IMR-90 (cell line): Measurements from ENCODE around the gene ALCAM. TPM values are rescaled to one million over a fixed set of nuclear protein-coding genes. Genes with fewer than 3 reads are reported as not detected.

Source experiments
- ATAC-seq: fragments of 200-7000 bp; cut with Tn5 transposase; 2 replicates; pipeline ENCODE4 v1.9.1; 2020; ENCODE audit warnings: low read depth, mild to moderate bottlenecking, moderate library complexity
- BruUV-seq: library from RNA; stranded (reverse); fragments of 400-500 nt; replicated peaks from 2 replicates; lab custom pipeline; 2021; lab: Mats Ljungman, UMichigan
- CTCF ChIA-PET: fragments of 300-600 bp; formaldehyde crosslinking; extraction: SDS; loops from one replicate; lab custom pipeline; 2021; ENCODE audit warnings: antibody characterized with exemption; lab: Yijun Ruan, JAX
- POLR2A ChIA-PET: fragments of 300-600 bp; sonication (Branson Sonifier 250); formaldehyde crosslinking; loops from one replicate; lab custom pipeline; 2022; ENCODE audit warnings: antibody characterized with exemption; ENCODE audit not compliant: unreplicated experiment; lab: Charles Lee
- DNase-seq: peaks from one replicate; pipeline ENCODE4 v3.0.0; 2013
- H2AFZ ChIP-seq: replicated peaks from 2 replicates; pipeline ENCODE3; 2013; ENCODE audit warnings: low read length, mild to moderate bottlenecking; ENCODE audit not compliant: poor library complexity
- H2AK5ac ChIP-seq: 2 replicates; pipeline ENCODE4 v1.6.1; 2013; ENCODE audit warnings: low read depth, low read length, inconsistent platforms
- H2AK9ac ChIP-seq: replicated peaks from 2 replicates; pipeline ENCODE3; 2013; ENCODE audit warnings: mild to moderate bottlenecking, low read depth, low read length, moderate library complexity; ENCODE audit not compliant: poor library complexity
- H2BK120ac ChIP-seq: 2 replicates; pipeline ENCODE4 v1.6.1; 2013; ENCODE audit warnings: low read depth, low read length, inconsistent platforms
- H2BK15ac ChIP-seq: 3 replicates; pipeline ENCODE4 v1.6.1; 2013; ENCODE audit warnings: low read depth, low read length, inconsistent platforms
- H2BK20ac ChIP-seq: 2 replicates; pipeline ENCODE4 v1.6.1; 2013; ENCODE audit warnings: low read depth, mild to moderate bottlenecking, inconsistent platforms, low read length, moderate library complexity
- H2BK5ac ChIP-seq: 2 replicates; pipeline ENCODE4 v1.6.1; 2013; ENCODE audit warnings: mild to moderate bottlenecking, low read depth, low read length, inconsistent platforms; ENCODE audit not compliant: poor library complexity, severe bottlenecking
- H3K14ac ChIP-seq: replicated peaks from 2 replicates; pipeline ENCODE4 v1.6.1; 2013; ENCODE audit warnings: low read depth, low read length, inconsistent platforms
- H3K18ac ChIP-seq: 2 replicates; pipeline ENCODE4 v1.6.1; 2013; ENCODE audit warnings: low read depth, low read length, control low read depth
- H3K23ac ChIP-seq: 2 replicates; pipeline ENCODE4 v1.6.1; 2013; ENCODE audit warnings: low read depth, low read length, inconsistent platforms
- H3K27ac ChIP-seq: 2 replicates; pipeline ENCODE4 v1.5.1; 2013; ENCODE audit warnings: mild to moderate bottlenecking, control low read depth, low read length; ENCODE audit not compliant: insufficient read depth
- H3K27me3 ChIP-seq: 2 replicates; pipeline ENCODE4 v1.6.1; 2013; ENCODE audit warnings: low read length; ENCODE audit not compliant: control insufficient read depth, insufficient read depth
- H3K36me3 ChIP-seq: 2 replicates; pipeline ENCODE4 v1.6.1; 2013; ENCODE audit warnings: low read length, mixed read lengths; ENCODE audit not compliant: control insufficient read depth, insufficient read depth
- H3K4ac ChIP-seq: 2 replicates; pipeline ENCODE4 v1.6.1; 2013; ENCODE audit warnings: low read depth, low read length, inconsistent platforms
- H3K4me1 ChIP-seq: 2 replicates; pipeline ENCODE4 v1.6.1; 2013; ENCODE audit warnings: low read length, mixed read lengths; ENCODE audit not compliant: control insufficient read depth, insufficient read depth
- H3K4me2 ChIP-seq: 2 replicates; pipeline ENCODE4 v1.6.1; 2013; ENCODE audit warnings: low read depth, mild to moderate bottlenecking, control low read depth, low read length, moderate library complexity
- H3K4me3 ChIP-seq: 2 replicates; pipeline ENCODE4 v1.5.1; 2013; ENCODE audit warnings: low read depth, mild to moderate bottlenecking, control low read depth, low read length, moderate library complexity; ENCODE audit not compliant: insufficient read depth
- H3K56ac ChIP-seq: 2 replicates; pipeline ENCODE4 v1.6.1; 2013; ENCODE audit warnings: low read length, inconsistent platforms; ENCODE audit not compliant: insufficient read depth; ENCODE audit errors: extremely low read depth
- H3K79me1 ChIP-seq, 2 experiments: 2 replicates each; pipeline ENCODE4 v1.6.1; 2013; ENCODE audit warnings: low read length in 2 of 2, inconsistent platforms in 1 of 2, low read depth in 1 of 2
- H3K9ac ChIP-seq: 2 replicates; pipeline ENCODE4 v1.6.1; 2013; ENCODE audit warnings: low read depth, low read length, control low read depth
- H3K9me1 ChIP-seq: 2 replicates; pipeline ENCODE4 v1.6.1; 2013; ENCODE audit warnings: low read length, inconsistent platforms; ENCODE audit not compliant: insufficient read depth
- H3K9me3 ChIP-seq: 2 replicates; pipeline ENCODE4 v1.6.1; 2013; ENCODE audit warnings: low read length; ENCODE audit not compliant: control insufficient read depth, insufficient read depth
- H4K20me1 ChIP-seq: 2 replicates; pipeline ENCODE4 v1.6.1; 2013; ENCODE audit warnings: low read length, inconsistent platforms; ENCODE audit not compliant: insufficient read depth
- H4K5ac ChIP-seq: 2 replicates; pipeline ENCODE4 v1.6.1; 2013; ENCODE audit warnings: mild to moderate bottlenecking, low read depth, low read length, control low read depth
- H4K8ac ChIP-seq, 2 experiments: 2 replicates each; pipeline ENCODE4 v1.6.1; 2013; ENCODE audit warnings: low read depth in 2 of 2, low read length in 2 of 2, control low read depth in 1 of 2, inconsistent platforms in 1 of 2
- H4K91ac ChIP-seq: 2 replicates; pipeline ENCODE4 v1.6.1; 2013; ENCODE audit warnings: low read depth, low read length, inconsistent platforms; ENCODE audit not compliant: insufficient read depth
- CEBPB ChIP-seq: IDR thresholded peaks from 2 replicates; pipeline ENCODE4 v1.6.1; 2012; ENCODE audit warnings: low read depth, low read length, improper control_type of control experiment
- CHD1 ChIP-seq: IDR thresholded peaks from 2 replicates; pipeline ENCODE4 v1.6.1; 2012; ENCODE audit warnings: low read depth, low read length, improper control_type of control experiment
- MAFK ChIP-seq: IDR thresholded peaks from 2 replicates; pipeline ENCODE4 v1.6.1; 2012; ENCODE audit warnings: low read depth, low read length, improper control_type of control experiment
- MXI1 ChIP-seq: IDR thresholded peaks from 2 replicates; pipeline ENCODE4 v1.6.1; 2012; ENCODE audit warnings: low read depth, mild to moderate bottlenecking, low read length, moderate library complexity, borderline replicate concordance
- NFE2L2 ChIP-seq: fragments of 150-350 bp; IDR thresholded peaks from 2 replicates; pipeline ENCODE4 v1.6.1; 2016; ENCODE audit warnings: low read depth, mild to moderate bottlenecking, low read length
- POLR2A ChIP-seq: IDR thresholded peaks from 2 replicates; pipeline ENCODE4 v1.6.1; 2012; ENCODE audit warnings: mild to moderate bottlenecking, low read depth, low read length
- RAD21 ChIP-seq: IDR thresholded peaks from 2 replicates; pipeline ENCODE4 v1.6.1; 2012; ENCODE audit warnings: low read length, improper control_type of control experiment
- RCOR1 ChIP-seq: IDR thresholded peaks from 2 replicates; pipeline ENCODE4 v1.6.1; 2012; ENCODE audit warnings: mild to moderate bottlenecking, low read length, improper control_type of control experiment; ENCODE audit not compliant: insufficient replicate concordance
- SMC3 ChIP-seq: fragments of 150-350 bp; IDR thresholded peaks from 2 replicates; pipeline ENCODE4 v1.6.1; 2016; ENCODE audit warnings: low read depth, mild to moderate bottlenecking, antibody characterized with exemption, low read length, moderate library complexity
- WGBS, 2 experiments: methylation state at CpG; one replicate each; pipeline versions ENCODE4 v1.1.5 to v1.1.7; 2013; ENCODE audit warnings: missing lambda C conversion rate in 2 of 2; ENCODE audit not compliant: insufficient read length in 1 of 2; ENCODE audit errors: extremely low coverage in 2 of 2; 5-methylcytosine and 5-hydroxymethylcytosine counted together
- dilution Hi-C: fragments of 300-500 bp; cut with HindIII; formaldehyde crosslinking; loops from one replicate; pipeline ENCODE4 v1.14.3; 2018; ENCODE audit warnings: low sequenced_read_pairs; ENCODE audit not compliant: unreplicated experiment
- in situ Hi-C: fragments of 300-500 bp; cut with MboI; formaldehyde crosslinking; loops from 3 replicates; pipeline ENCODE4 v1.14.3; 2019; ENCODE audit warnings: low sequenced_read_pairs, inconsistent platforms, mixed read lengths
- intact Hi-C: fragments of 100-400 bp; cut with micrococcal nuclease; formaldehyde crosslinking; loops from 2 replicates; pipeline ENCODE4 v1.10.0; 2022
- polyA plus RNA-seq, 3 experiments: library from polyadenylated mRNA; depleted of rRNA; stranded (reverse); fragments of >200 nt; gene quantifications; 2 replicates each; pipeline ENCODE4 v1.2.3, GENCODE V29; 2012; ENCODE audit warnings: low replicate concordance in 1 of 3
- total RNA-seq: library from RNA; depleted of rRNA; stranded (reverse); fragments of >200 nt; gene quantifications from 2 replicates; pipeline ENCODE4 v1.2.3, GENCODE V29; 2012
- TF ChIP-seq, protein P1 (sequence below): fragments of 150-350 bp; IDR thresholded peaks from 2 replicates; pipeline ENCODE4 v1.6.1; 2017; ENCODE audit warnings: mild to moderate bottlenecking, antibody characterized with exemption, low read length, low read depth

Gene ALCAM
- total and polyA plus RNA-seq, 2 of the 4 experiments (the other 2 are of a cell fraction): 117 to 423 TPM

DNA sequence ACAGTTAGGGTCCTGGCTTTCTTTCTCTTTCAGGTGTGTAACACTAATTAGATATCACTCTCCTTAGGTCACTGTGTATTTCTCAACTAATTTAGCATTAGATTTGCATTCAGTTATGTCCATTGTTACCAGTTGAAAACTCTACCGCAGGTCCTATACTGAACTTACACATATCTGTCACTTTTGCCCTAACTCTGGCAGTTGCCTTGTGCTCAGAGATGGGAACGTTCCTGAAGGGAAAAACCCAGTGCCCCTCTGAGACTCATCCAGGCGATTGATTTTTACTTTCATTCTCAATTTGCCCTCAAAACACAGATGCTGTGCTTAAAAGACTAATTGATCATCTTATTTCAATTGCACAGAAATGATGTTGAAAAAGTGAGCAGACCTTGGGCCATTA is 249.1 kb downstream of the ALCAM start:
- H3K4me3 ChIP-seq: no peak overlapping the region
- no peaks in the 10 kb centered on the region for H3K4me1 ChIP-seq
- H3K9me3 ChIP-seq: no peaks in the 10 kb centered on the region
- in situ Hi-C loops (no loop called here), intact Hi-C loops (no loop called here), dilution Hi-C loops (no loop called here)
- H4K20me1 ChIP-seq: no peaks in the 10 kb centered on the region
- H2BK15ac ChIP-seq: no peak overlapping the region
- no peaks in the 10 kb centered on the region for H3K79me1 ChIP-seq
- no peak overlapping the region for H2BK5ac ChIP-seq
- no peaks in the 10 kb centered on the region for H3K36me3 ChIP-seq
- H3K18ac ChIP-seq: no peak overlapping the region
- H4K8ac ChIP-seq: no peak overlapping the region
- no peak overlapping the region for H3K9ac ChIP-seq
- POLR2A ChIA-PET: no interaction called here
- ATAC-seq (no peak), DNase-seq (no peak)
- H4K5ac ChIP-seq: no peak overlapping the region
- no peaks in the 10 kb centered on the region; the same call in 1 of the 2 replicates for H3K9me1 ChIP-seq
- TF ChIP-seq SMC3: no peak
- no peak for TF ChIP-seq RCOR1
- TF ChIP-seq CHD1: no peak
- no peak for TF ChIP-seq MAFK
- no peak for TF ChIP-seq RAD21
- TF ChIP-seq, protein P1, sequence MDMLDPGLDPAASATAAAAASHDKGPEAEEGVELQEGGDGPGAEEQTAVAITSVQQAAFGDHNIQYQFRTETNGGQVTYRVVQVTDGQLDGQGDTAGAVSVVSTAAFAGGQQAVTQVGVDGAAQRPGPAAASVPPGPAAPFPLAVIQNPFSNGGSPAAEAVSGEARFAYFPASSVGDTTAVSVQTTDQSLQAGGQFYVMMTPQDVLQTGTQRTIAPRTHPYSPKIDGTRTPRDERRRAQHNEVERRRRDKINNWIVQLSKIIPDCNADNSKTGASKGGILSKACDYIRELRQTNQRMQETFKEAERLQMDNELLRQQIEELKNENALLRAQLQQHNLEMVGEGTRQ: no peak
- no peak for TF ChIP-seq POLR2A
- TF ChIP-seq CEBPB: no peak
- TF ChIP-seq NFE2L2: no peak
- TF ChIP-seq MXI1: no peak
- no peak overlapping the region for H3K56ac ChIP-seq
- H3K23ac ChIP-seq: no peak overlapping the region
- no peak overlapping the region for H3K4me2 ChIP-seq
- H2AFZ ChIP-seq: no peak overlapping the region
- no peak overlapping the region for H2AK9ac ChIP-seq
- H2BK120ac ChIP-seq: no peak overlapping the region
- H2AK5ac ChIP-seq: no peak overlapping the region
- no peak overlapping the region for H2BK20ac ChIP-seq
- H3K14ac ChIP-seq: no peak overlapping the region
- BruUV-seq: no TSS peak
- H3K4ac ChIP-seq: no peak overlapping the region
- no peaks in the 10 kb centered on the region for H3K27me3 ChIP-seq
- H4K91ac ChIP-seq: no peak overlapping the region
- CTCF ChIA-PET: no interaction called here
- H3K27ac ChIP-seq: no peak overlapping the region
- WGBS, 2 experiments: no CpG with 5 or more reads among the region's 3 CpGs
